Measurements from ENCODE around the gene CRLF1. TPM values are rescaled to one million over a fixed set of nuclear protein-coding genes. Genes with fewer than 3 reads are reported as not detected.

The CRLF1 gene
- total RNA-seq, 4 donors from 2014 or later = 41.5 to 153 (median 59.6) TPM

- WGBS = 73% methylated on average over 7 of the region's 7 CpGs
- Histone ChIP-seq H3K36me3 (peaks cover 14 to 33% (median 24%) of the 10 kb centered on the region in 4 donors), H3K27me3 (no peaks in the 10 kb centered on the region), H3K4me1 (no peaks in the 10 kb centered on the region), H3K4me3 (no peak overlapping the region), H3K9me3 (no peaks in the 10 kb centered on the region), H3K27ac (replicated peaks in 1 of 4) (no peak overlapping the region)
- DNase-seq (ENCODE audit: extremely low spot score) = no peak
- intact Hi-C loops (cut with DNase I) = no loop called here
- TF ChIP-seq CTCF (IDR thresholded peaks at IDR 0.05) (no peak), EP300 (IDR thresholded peaks at IDR 0.05) (no peak), POLR2A (IDR thresholded peaks at IDR 0.05; ENCODE audit: low read depth) (no peak), POLR2AphosphoS5 (IDR thresholded peaks at IDR 0.05) (no peak)
Measured at GRCh38 chr19:18580311-18580710, 26.3 kb downstream of the CRLF1 start.

GRCh38 chr19:18577365-18577914, 29.2 kb downstream of the CRLF1 start:
- intact Hi-C loops (cut with DNase I) = no loop called here
- DNase-seq (ENCODE audit: extremely low spot score) = no peak
- Histone ChIP-seq H3K27ac (replicated peaks in 1 of 4) (no peak overlapping the region), H3K4me3 (no peak overlapping the region), H3K27me3 (no peaks in the 10 kb centered on the region), H3K4me1 (peaks cover 12 to 17% (median 15%) of the 10 kb centered on the region in 4 donors), H3K9me3 (no peaks in the 10 kb centered on the region), H3K36me3 (peaks cover 35 to 55% (median 45%) of the 10 kb centered on the region in 4 donors)
- 93% methylated on average over 19 of the region's 21 CpGs for WGBS
- TF ChIP-seq EP300 (IDR thresholded peaks at IDR 0.05) (no peak), POLR2A (IDR thresholded peaks at IDR 0.05; ENCODE audit: low read depth) (no peak), CTCF (IDR thresholded peaks at IDR 0.05) (no peak)

GRCh38 chr19:18576383-18576782, 30.2 kb downstream of the CRLF1 start:
- peaks cover 16 to 20% (median 19%) of the 10 kb centered on the region in 4 donors for H3K4me1 ChIP-seq
- H3K4me3 ChIP-seq = no peak overlapping the region
- no peaks in the 10 kb centered on the region for H3K9me3 ChIP-seq
- DNase-seq (ENCODE audit: extremely low spot score) = no peak
- no peak overlapping the region for H3K27ac ChIP-seq (replicated peaks in 1 of 4)
- 93% methylated on average over 7 of the region's 8 CpGs for WGBS
- H3K27me3 ChIP-seq = no peaks in the 10 kb centered on the region
- TF ChIP-seq EP300 (IDR thresholded peaks at IDR 0.05) (no peak), CTCF (IDR thresholded peaks at IDR 0.05) (no peak), POLR2A (IDR thresholded peaks at IDR 0.05; ENCODE audit: low read depth) (no peak), POLR2AphosphoS5 (IDR thresholded peaks at IDR 0.05) (no peak)
- intact Hi-C loops (cut with DNase I) = no loop called here
- H3K36me3 ChIP-seq = peaks cover 35 to 55% (median 45%) of the 10 kb centered on the region in 4 donors

GRCh38 chr19:18574691-18575291, 31.8 kb downstream of the CRLF1 start:
- no peak overlapping the region for H3K4me3 ChIP-seq
- WGBS = 88% methylated on average over 11 of the region's 18 CpGs
- H3K36me3 ChIP-seq = peaks cover 35 to 56% (median 45%) of the 10 kb centered on the region in 4 donors
- H3K9me3 ChIP-seq = no peaks in the 10 kb centered on the region
- intact Hi-C loops (cut with DNase I) = no loop called here
- no peak for DNase-seq (ENCODE audit: extremely low spot score)
- TF ChIP-seq POLR2AphosphoS5 (IDR thresholded peaks at IDR 0.05) = no peak
- TF ChIP-seq CTCF (IDR thresholded peaks at IDR 0.05) = no peak
- no peak for TF ChIP-seq EP300 (IDR thresholded peaks at IDR 0.05)
- TF ChIP-seq POLR2A (IDR thresholded peaks at IDR 0.05; ENCODE audit: low read depth) = no peak
- H3K27me3 ChIP-seq = no peaks in the 10 kb centered on the region
- H3K4me1 ChIP-seq = peaks cover 22 to 26% (median 24%) of the 10 kb centered on the region in 4 donors
- H3K27ac ChIP-seq (replicated peaks in 1 of 4) = no peak overlapping the region

Measured in esophagus muscularis mucosa (tissue), 4 donors.